Uterus (tissue), 2 donors: Measurements from ENCODE around the gene MRGPRF.

ENCODE experiments used
- CTCF ChIP-seq, 4 experiments: fragments of 200-600 bp in 2 of 4; fragments of 450-650 bp in 2 of 4; sonication (generic) in 2 of 4; IDR thresholded peaks; one replicate each; pipeline ENCODE4 v1.5.1; 2016 to 2019; ENCODE audit warnings: antibody characterized with exemption in 4 of 4, mild to moderate bottlenecking in 2 of 4, moderate library complexity in 1 of 4
- POLR2A ChIP-seq, 2 donors: fragments of 450-650 bp; IDR thresholded peaks; one replicate each; pipeline ENCODE4 v1.6.1; 2016; ENCODE audit warnings: antibody characterized with exemption in 2 of 2, mild to moderate bottlenecking in 1 of 2, moderate library complexity in 1 of 2

GRCh38 chr11:68996376-68997123 is 16.5 kb downstream of the MRGPRF start:
- no peak for TF ChIP-seq CTCF (IDR thresholded peaks at IDR 0.05)
- no peak for TF ChIP-seq POLR2A (IDR thresholded peaks at IDR 0.05)
